TTC549 (cell line): ENCODE data around the gene TRIM9.

ENCODE experiments used
- FAIRE-seq: peaks from 2 replicates; lab custom pipeline; 2012; peaks lifted over from hg19 to GRCh38; lab: Jason Lieb, UNC

The TRIM9 gene

GRCh38 chr14:50932592-50933495, 162.1 kb downstream of the TRIM9 start:
- FAIRE-seq: no peak

DNA sequence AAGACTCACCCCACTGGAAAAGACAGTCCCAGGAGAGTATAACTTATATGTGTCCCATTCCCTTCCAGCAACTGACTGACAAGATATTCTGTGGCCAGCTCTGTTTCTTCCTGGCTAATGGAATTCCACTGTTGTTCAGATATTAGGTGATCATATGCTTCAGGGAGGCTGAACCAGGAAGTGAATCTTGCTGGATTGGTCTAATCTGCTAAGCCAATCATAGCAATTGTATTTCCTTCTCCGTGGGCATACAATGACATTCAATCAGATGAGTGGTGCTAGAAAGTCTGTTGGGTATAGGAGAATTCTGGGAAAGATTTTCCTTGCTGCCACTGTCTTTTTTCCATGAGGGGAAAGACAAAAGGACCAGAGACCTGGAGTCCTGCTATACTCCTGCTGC, 162.7 kb downstream of the TRIM9 start:
- no peak for FAIRE-seq

GRCh38 chr14:50931559-50931958, 163.3 kb downstream of the TRIM9 start:
- no peak for FAIRE-seq

- FAIRE-seq: no peak
Measured at GRCh38 chr14:50929506-50929905, 165.4 kb downstream of the TRIM9 start.

DNA sequence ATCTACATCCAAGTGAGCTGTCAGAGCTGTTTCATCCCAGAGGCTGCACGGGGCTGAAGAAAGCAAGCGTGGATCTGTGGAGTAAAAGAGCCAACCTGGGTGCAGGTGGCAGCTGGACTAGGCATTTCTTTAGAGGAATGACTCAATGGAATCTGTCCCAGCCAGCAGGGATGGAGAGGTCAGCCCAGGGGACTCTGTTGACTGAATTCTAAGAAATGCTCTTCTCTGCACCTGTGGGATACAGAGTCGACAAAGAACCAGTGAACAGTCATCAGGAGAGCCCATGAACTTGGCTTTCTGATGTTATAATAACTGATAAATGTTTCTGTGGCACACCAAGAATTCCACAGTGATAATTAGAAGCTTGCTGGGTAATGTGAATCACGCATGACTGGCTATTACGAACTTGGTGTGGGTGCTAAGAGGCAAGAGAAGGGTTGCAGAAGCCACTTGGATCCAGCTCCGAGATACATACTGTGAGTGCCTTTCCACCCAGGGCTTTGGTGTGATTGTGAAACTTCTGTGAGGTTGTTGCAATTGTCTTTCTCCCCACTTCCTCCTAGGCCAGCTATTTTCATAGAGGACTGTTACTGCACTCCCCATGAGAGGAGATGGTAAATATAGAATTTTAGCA, 166.8 kb downstream of the TRIM9 start:
- FAIRE-seq: no peak

DNA sequence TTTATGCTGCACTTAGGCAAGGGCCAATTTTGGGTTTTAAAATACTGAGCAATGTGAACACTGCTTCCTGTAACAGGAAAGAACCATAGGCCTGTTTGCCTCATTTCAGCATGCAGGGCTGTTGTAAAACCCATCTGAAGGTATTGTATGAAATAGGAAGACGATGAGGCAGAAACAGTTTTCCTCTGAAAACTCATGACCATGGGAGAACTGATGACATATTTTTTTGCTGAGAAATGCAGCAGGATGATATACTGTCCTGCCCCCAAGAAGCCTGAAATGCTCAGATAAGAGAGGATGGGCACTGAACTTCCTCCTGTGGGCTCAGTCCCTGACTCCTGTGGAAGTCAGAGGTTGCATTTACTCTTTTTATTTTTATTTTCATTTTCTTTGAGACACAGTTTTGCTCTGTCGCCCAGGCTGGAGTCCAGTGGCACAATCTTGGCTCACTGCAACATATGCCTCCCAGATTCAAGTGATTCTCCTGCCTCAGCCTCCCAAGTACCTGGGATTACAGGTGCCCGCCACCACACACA, 168.0 kb downstream of the TRIM9 start:
- no peak for FAIRE-seq
